Endothelial cell of umbilical vein (primary cell): Measurements from ENCODE around the gene CCDC186. TPM values are rescaled to one million over a fixed set of nuclear protein-coding genes. Genes with fewer than 3 reads are reported as not detected.

Experiments used
- BruUV-seq: library from RNA; stranded (reverse); fragments of 400-500 nt; replicated peaks from 2 replicates; lab custom pipeline; 2021; lab: Mats Ljungman, UMichigan
- CTCF ChIA-PET: fragments of 300-600, 350-600 bp; sonication (Branson Sonifier 250); formaldehyde crosslinking; loops from one replicate; lab custom pipeline; 2021; ENCODE audit warnings: antibody characterized with exemption, inconsistent platforms; lab: Charles Lee
- POLR2A ChIA-PET: fragments of 300-600, 350-600 bp; sonication (Branson Sonifier 250); formaldehyde crosslinking; loops from one replicate; lab custom pipeline; 2021; ENCODE audit warnings: antibody characterized with exemption, inconsistent platforms; lab: Charles Lee
- DNase-seq: peaks from one replicate; pipeline ENCODE4 v3.0.0-alpha.2; 2011; ENCODE audit warnings: low read depth, low spot score
- FAIRE-seq: peaks from 2 replicates; lab custom pipeline; 2011; peaks lifted over from hg19 to GRCh38; lab: Jason Lieb, UNC
- H2AFZ ChIP-seq: 2 replicates; pipeline ENCODE4 v1.6.0; 2012; ENCODE audit warnings: low read depth, low read length, control low read depth, inconsistent platforms
- H3K27ac ChIP-seq: 2 replicates; pipeline ENCODE4 v1.5.1; 2011; ENCODE audit warnings: low read depth, mild to moderate bottlenecking, control low read depth, low read length, moderate library complexity; ENCODE audit not compliant: insufficient read depth
- H3K27me3 ChIP-seq, 2 experiments: 2 replicates each; pipeline versions ENCODE4 v1.6.0 to v1.6.1; 2011; ENCODE audit warnings: low read length in 2 of 2, mixed read lengths in 1 of 2; ENCODE audit not compliant: control insufficient read depth in 2 of 2, insufficient read depth in 2 of 2
- H3K36me3 ChIP-seq, 2 experiments: 2 replicates in 1 of 2; 3 replicates in 1 of 2; pipeline ENCODE4 v1.5.1; 2011; ENCODE audit warnings: low read length in 2 of 2, mild to moderate bottlenecking in 1 of 2, moderate library complexity in 1 of 2; ENCODE audit not compliant: control insufficient read depth in 2 of 2, insufficient read depth in 2 of 2; ENCODE audit errors: extremely low read depth in 1 of 2
- H3K4me1 ChIP-seq: 3 replicates; pipeline ENCODE4 v1.5.1; 2011; ENCODE audit warnings: mild to moderate bottlenecking, low read length; ENCODE audit not compliant: control insufficient read depth, insufficient read depth; ENCODE audit errors: extremely low read depth
- H3K4me2 ChIP-seq: 2 replicates; pipeline ENCODE4 v1.6.1; 2011; ENCODE audit warnings: low read length, control low read depth, mixed read lengths; ENCODE audit not compliant: insufficient read depth
- H3K4me3 ChIP-seq, 3 experiments: fragments of 200-600 bp in 1 of 3; sonication (generic), shearing (Covaris generic) in 1 of 3; replicated peaks in 1 of 3; 2 replicates each; pipeline ENCODE4 v1.5.1; 2011 to 2016; ENCODE audit warnings: control low read depth in 3 of 3, low read length in 3 of 3, mild to moderate bottlenecking in 2 of 3, inconsistent platforms in 1 of 3, low read depth in 1 of 3, moderate library complexity in 1 of 3; ENCODE audit not compliant: insufficient read depth in 1 of 3
- H3K79me2 ChIP-seq: 2 replicates; pipeline ENCODE4 v1.6.0; 2012; ENCODE audit warnings: low read length, inconsistent platforms; ENCODE audit not compliant: control insufficient read depth, insufficient read depth
- H3K9ac ChIP-seq: replicated peaks from 2 replicates; pipeline ENCODE3; 2011; ENCODE audit warnings: low read length, control low read depth; ENCODE audit not compliant: insufficient read depth; ENCODE audit errors: extremely low read depth
- H3K9me1 ChIP-seq: replicated peaks from 3 replicates; pipeline ENCODE4 v1.6.0; 2011; ENCODE audit warnings: mild to moderate bottlenecking, low read length; ENCODE audit not compliant: control insufficient read depth, insufficient read depth; ENCODE audit errors: extremely low read depth
- H3K9me3 ChIP-seq: replicated peaks from 2 replicates; pipeline ENCODE4 v1.5.1; 2012; ENCODE audit warnings: low read length, inconsistent platforms; ENCODE audit not compliant: control insufficient read depth, insufficient read depth
- H4K20me1 ChIP-seq: replicated peaks from 2 replicates; pipeline ENCODE3; 2011; ENCODE audit warnings: mild to moderate bottlenecking, low read length; ENCODE audit not compliant: control insufficient read depth, insufficient read depth; ENCODE audit errors: extremely low read depth
- CTCF ChIP-seq, 2 donors: IDR thresholded peaks; 1 replicate in 1 of 2; 2 replicates in 1 of 2; pipeline ENCODE4 v1.5.1; 2011; ENCODE audit warnings: low read length in 2 of 2, mild to moderate bottlenecking in 2 of 2, moderate library complexity in 2 of 2, control low read depth in 1 of 2, inconsistent platforms in 1 of 2, low read depth in 1 of 2; ENCODE audit not compliant: insufficient read depth in 1 of 2; ENCODE audit errors: extremely low read depth in 1 of 2
- EZH2 ChIP-seq: IDR thresholded peaks from 2 replicates; pipeline ENCODE4 v1.6.1; 2012; ENCODE audit warnings: borderline replicate concordance, low read depth, mild to moderate bottlenecking, moderate library complexity, low read length, inconsistent platforms; ENCODE audit not compliant: severe bottlenecking
- FOS ChIP-seq: IDR thresholded peaks from 2 replicates; pipeline ENCODE4 v1.6.1; 2011; ENCODE audit warnings: mild to moderate bottlenecking, low read length, moderate library complexity, borderline replicate concordance; ENCODE audit not compliant: insufficient read depth
- GATA2 ChIP-seq: IDR thresholded peaks from 2 replicates; pipeline ENCODE4 v1.7.0; 2011; ENCODE audit warnings: low read depth, mild to moderate bottlenecking, moderate library complexity, mixed read lengths, low read length; ENCODE audit not compliant: insufficient read length, insufficient read depth
- JUN ChIP-seq: IDR thresholded peaks from 2 replicates; pipeline ENCODE4 v1.6.1; 2011; ENCODE audit warnings: borderline replicate concordance, low read depth; ENCODE audit not compliant: insufficient read length, insufficient read depth
- MAX ChIP-seq: IDR thresholded peaks from 2 replicates; pipeline ENCODE4 v1.6.1; 2011; ENCODE audit not compliant: insufficient read depth, insufficient read length
- MYC ChIP-seq: IDR thresholded peaks from one replicate; pipeline ENCODE4 v1.6.1; 2011; ENCODE audit warnings: mild to moderate bottlenecking, low read depth, low read length
- POLR2A ChIP-seq: IDR thresholded peaks from 2 replicates; pipeline ENCODE4 v1.6.1; 2012; ENCODE audit warnings: low read depth, mild to moderate bottlenecking, control low read depth, low read length
- POLR2AphosphoS5 ChIP-seq: IDR thresholded peaks from 2 replicates; pipeline ENCODE4 v1.6.1; 2012; ENCODE audit warnings: low read depth, mild to moderate bottlenecking, control low read depth, low read length, moderate library complexity; ENCODE audit not compliant: insufficient read depth
- dilution Hi-C: fragments of 300-500 bp; cut with MboI; formaldehyde crosslinking; loops from one replicate; pipeline ENCODE4 v1.15.0; 2019; ENCODE audit warnings: low sequenced_read_pairs; ENCODE audit not compliant: extremely low pct_ligation_motif_present
- intact Hi-C: fragments of 100-400 bp; cut with micrococcal nuclease; formaldehyde crosslinking; loops from one replicate; pipeline ENCODE4 v1.10.0; 2022
- polyA plus RNA-seq, 4 experiments: library from polyadenylated mRNA; depleted of rRNA in 3 of 4; stranded (reverse) in 3 of 4; unstranded in 1 of 4; fragments of >200 nt; gene quantifications; 2 replicates each; pipeline versions ENCODE4 v1.2.1 to v1.2.3, GENCODE V29; 2011 to 2012; ENCODE audit warnings: missing spikeins in 1 of 4
- total RNA-seq: library from RNA; stranded (reverse); gene quantifications from 2 replicates; pipeline ENCODE4 v1.2.3, GENCODE V29; 2021

Gene CCDC186
- total and polyA plus RNA-seq, 2 donors (not counting 3 experiments of a cell fraction or from before 2014, with no cell fraction given), result 1.8 to 13.4 TPM

DNA sequence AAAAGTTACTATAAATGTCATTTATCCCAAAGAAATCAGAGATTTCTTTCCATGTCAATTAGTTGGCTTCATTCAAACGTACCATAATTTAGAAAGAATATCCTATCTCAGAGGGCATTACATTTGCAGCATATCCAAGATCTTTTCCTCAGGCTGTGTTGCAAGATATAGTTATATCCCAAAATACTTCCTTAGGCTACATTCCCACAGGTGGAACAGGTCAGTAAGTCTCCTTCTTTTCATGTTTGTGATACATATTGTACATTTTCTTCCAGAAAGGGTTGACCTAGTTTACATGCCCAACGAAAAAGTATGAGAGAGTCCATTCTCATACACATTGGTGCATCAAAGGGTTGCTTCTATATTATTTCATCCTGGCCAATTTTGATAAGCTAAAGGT lies 38.1 kb upstream of the CCDC186 start:
- no TSS peak for BruUV-seq
- dilution Hi-C loops, result no loop called here

GRCh38 chr10:114208351-114208750 lies 34.3 kb upstream of the CCDC186 start:
- Histone ChIP-seq H3K4me2 (no peak overlapping the region), H3K9ac (no peak overlapping the region), H3K36me3 (no peaks in the 10 kb centered on the region), H3K9me3 (no peaks in the 10 kb centered on the region), H4K20me1 (no peaks in the 10 kb centered on the region), H3K27me3 (peaks cover 2 to 3% of the 10 kb centered on the region in 2 experiments), H3K9me1 (no peaks in the 10 kb centered on the region), H3K4me3 (no peak overlapping the region), H3K79me2 (no peaks in the 10 kb centered on the region), H3K4me1 (no peaks in the 10 kb centered on the region), H3K27ac (no peak overlapping the region), H2AFZ (no peak overlapping the region)
- FAIRE-seq (no peak), DNase-seq (no peak)
- TF ChIP-seq MYC (no peak), EZH2 (no peak), CTCF (IDR thresholded peaks at IDR 0.05; ENCODE audit: extremely low read depth in 1 of 2, insufficient read depth in 1 of 2, low read depth in 1 of 2, low read length in 2 of 2) (no peak), GATA2 (no peak), POLR2A (no peak), MAX (no peak), POLR2AphosphoS5 (no peak), JUN (no peak), FOS (no peak)
- POLR2A ChIA-PET, result no interaction called here
- intact Hi-C loops (no loop called here), dilution Hi-C loops (no loop called here)
- CTCF ChIA-PET, result no interaction called here
- no TSS peak for BruUV-seq

More for the DNA sequence above, 38.1 kb upstream of the CCDC186 start:
- ChIA-PET CTCF (no interaction called here), POLR2A (no interaction called here)
- DNase-seq (no peak), FAIRE-seq (no peak)
- Histone ChIP-seq H3K4me2 (no peak overlapping the region), H3K27ac (no peak overlapping the region), H3K36me3 (no peaks in the 10 kb centered on the region), H3K9me3 (no peaks in the 10 kb centered on the region), H3K79me2 (no peaks in the 10 kb centered on the region), H3K27me3 (peaks cover 0 to 6% of the 10 kb centered on the region in 2 experiments), H3K9me1 (no peaks in the 10 kb centered on the region), H3K4me3 (no peak overlapping the region), H2AFZ (no peak overlapping the region), H4K20me1 (no peaks in the 10 kb centered on the region), H3K4me1 (no peaks in the 10 kb centered on the region), H3K9ac (no peak overlapping the region)
- intact Hi-C loops, result no loop called here
- TF ChIP-seq JUN (no peak), MAX (no peak), FOS (no peak)
